ENCODE measurements around the gene OR2G2.

The OR2G2 gene

DNA sequence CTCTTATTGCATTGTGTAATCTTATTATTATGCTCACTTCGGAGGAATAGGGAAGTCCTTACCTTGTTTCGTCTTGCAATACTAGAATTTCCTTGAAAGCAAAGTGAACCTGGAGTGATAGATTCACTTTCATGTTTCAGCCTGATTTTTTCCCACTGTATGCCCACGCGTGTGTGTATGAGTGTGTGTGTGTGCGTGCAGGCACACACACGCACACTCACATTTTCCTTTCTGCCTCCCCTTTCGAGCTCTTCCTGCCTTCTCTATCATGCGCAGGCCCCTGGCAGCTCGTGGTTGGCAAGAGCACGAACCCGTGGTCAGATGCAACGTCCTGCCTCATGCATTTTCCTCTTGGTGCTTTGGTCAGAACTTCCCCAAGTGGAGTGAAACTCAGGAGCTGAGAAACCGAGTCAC is 39.4 kb upstream of the OR2G2 start, which contains the start of gene GCSAML:
Gene GCSAML, plus strand, starts transcription at position 366 of the 414 bp plus-strand sequence. CDS start 58 bp downstream, outside the sequence.
- POLR2A ChIA-PET = no interaction called here
- no peak for DNase-seq (ENCODE audit: low read depth, low spot score)
- TF ChIP-seq, protein P1, sequence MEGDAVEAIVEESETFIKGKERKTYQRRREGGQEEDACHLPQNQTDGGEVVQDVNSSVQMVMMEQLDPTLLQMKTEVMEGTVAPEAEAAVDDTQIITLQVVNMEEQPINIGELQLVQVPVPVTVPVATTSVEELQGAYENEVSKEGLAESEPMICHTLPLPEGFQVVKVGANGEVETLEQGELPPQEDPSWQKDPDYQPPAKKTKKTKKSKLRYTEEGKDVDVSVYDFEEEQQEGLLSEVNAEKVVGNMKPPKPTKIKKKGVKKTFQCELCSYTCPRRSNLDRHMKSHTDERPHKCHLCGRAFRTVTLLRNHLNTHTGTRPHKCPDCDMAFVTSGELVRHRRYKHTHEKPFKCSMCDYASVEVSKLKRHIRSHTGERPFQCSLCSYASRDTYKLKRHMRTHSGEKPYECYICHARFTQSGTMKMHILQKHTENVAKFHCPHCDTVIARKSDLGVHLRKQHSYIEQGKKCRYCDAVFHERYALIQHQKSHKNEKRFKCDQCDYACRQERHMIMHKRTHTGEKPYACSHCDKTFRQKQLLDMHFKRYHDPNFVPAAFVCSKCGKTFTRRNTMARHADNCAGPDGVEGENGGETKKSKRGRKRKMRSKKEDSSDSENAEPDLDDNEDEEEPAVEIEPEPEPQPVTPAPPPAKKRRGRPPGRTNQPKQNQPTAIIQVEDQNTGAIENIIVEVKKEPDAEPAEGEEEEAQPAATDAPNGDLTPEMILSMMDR (IDR thresholded peaks at IDR 0.05; ENCODE audit: insufficient read depth, low read length, missing control alignments) = no peak
- CTCF ChIA-PET = no interaction called here
- H3K4me3 ChIP-seq (ENCODE audit: low read depth, low read length) = no peak within 1 kb of the TSS

DNA sequence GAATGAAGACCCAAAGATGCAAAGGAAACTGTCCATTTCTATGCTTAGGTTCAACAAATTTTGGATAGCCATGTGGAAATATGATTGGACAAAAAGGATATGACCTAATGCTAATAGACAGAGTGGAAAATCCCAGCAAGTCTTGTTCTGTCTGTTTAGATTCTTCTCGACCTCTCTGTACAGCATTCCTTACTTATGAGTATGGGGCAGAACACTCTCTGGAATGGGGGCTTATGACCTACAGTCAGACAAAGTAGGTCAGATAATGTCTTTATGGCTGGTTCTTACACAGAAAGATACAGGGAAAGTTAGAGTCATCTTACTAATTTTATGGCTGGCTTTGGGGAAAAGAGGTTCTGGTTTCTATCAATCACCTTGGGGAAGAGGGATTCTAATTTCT is 36.4 kb upstream of the OR2G2 start:
- TF ChIP-seq, protein P1 (IDR thresholded peaks at IDR 0.05; ENCODE audit: insufficient read depth, low read length, missing control alignments) = no peak
- H3K4me3 ChIP-seq (ENCODE audit: low read depth, low read length) = no peak overlapping the region
- DNase-seq (ENCODE audit: low read depth, low spot score) = peak; percentile 16
- CTCF ChIA-PET = no interaction called here
- POLR2A ChIA-PET = no interaction called here

DNA sequence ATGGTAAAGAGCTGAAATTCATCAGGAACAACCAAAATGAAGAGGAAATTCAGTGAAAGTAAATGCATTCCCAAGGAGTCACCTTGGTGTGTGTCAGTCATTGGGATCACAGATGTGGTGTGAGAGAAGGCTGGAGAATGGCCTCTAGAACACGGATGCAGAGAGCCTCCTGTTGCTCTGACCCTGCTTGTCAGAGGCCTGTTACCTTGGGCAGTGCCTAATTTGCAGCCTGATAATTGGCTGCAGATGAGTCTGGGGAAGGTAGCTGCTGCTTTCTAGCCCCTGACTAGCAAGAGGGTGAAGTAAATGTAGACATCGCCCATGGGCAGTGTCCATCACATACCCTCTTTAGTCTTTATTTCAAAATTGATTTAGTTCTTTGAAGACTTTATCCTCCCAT is 35.9 kb upstream of the OR2G2 start:
- CTCF ChIA-PET = no interaction called here

DNA sequence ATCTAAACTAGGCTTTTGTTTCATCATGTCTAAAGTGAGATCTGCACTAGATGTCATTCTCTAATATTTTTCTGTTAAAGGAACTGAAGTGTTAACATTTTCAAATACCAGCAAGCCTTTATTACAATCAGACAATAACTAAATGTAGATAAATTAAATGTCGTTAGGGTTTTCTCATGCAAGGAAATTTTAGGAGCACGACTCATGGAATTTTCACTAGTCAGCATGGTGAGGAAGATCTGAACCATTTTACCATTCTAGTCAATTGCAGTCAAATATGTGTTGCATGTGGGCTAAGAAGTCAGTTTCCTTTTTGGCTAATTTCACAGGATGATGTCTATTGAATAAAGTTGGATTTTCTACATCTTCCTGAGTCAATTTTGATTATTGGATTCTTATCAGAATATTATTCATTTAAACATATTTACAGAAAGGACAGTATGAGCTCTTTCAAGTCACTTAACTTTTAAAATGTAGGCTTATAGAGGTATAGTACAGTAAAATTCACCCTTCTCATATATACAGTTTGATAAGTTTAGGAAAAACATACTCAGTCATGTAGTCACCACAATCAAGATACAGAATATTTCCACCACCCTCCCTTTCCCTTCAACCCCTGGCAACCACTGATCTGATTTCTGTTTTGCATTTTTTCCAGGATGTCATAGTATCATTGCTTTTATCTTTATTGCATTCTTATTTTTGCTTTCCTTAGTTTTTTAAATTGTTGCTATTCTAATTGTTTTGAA is 30.1 kb upstream of the OR2G2 start:
- H3K4me3 ChIP-seq (ENCODE audit: low read depth, low read length) = no peak overlapping the region
- no peak for DNase-seq (ENCODE audit: low read depth, low spot score)
- TF ChIP-seq, protein P1 (IDR thresholded peaks at IDR 0.05; ENCODE audit: insufficient read depth, low read length, missing control alignments) = no peak
- ChIA-PET POLR2A (no interaction called here), CTCF (no interaction called here)

More for the DNA sequence above, 35.9 kb upstream of the OR2G2 start:
- POLR2A ChIA-PET = no interaction called here
- H3K4me3 ChIP-seq (ENCODE audit: low read depth, low read length) = no peak overlapping the region
- TF ChIP-seq, protein P1 (IDR thresholded peaks at IDR 0.05; ENCODE audit: insufficient read depth, low read length, missing control alignments) = no peak
- DNase-seq (ENCODE audit: low read depth, low spot score) = no peak

DNA sequence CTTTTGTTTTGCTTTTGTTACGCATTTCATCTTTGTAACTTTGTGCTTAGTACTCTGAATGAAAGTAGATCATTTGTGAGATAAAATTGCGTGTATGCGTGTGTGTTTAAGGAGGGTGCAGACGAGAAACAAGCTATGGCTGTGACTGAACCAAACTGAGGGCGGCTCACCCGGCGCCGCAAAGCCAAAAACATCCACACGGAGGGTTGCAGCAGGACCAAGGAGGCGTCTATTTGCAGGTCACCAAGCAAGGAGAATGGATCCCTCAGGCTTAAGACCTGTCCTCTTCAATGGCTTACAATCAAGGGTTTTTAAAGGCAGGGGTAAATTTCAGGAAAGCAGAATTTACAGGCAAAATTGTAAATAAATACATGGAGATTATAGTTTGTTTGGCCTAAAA is 26.4 kb upstream of the OR2G2 start:
- TF ChIP-seq, protein P1 (IDR thresholded peaks at IDR 0.05; ENCODE audit: insufficient read depth, low read length, missing control alignments) = no peak
- ChIA-PET CTCF (no interaction called here), POLR2A (no interaction called here)
- DNase-seq (ENCODE audit: low read depth, low spot score) = no peak
- no peak overlapping the region for H3K4me3 ChIP-seq (ENCODE audit: low read depth, low read length)

DNA sequence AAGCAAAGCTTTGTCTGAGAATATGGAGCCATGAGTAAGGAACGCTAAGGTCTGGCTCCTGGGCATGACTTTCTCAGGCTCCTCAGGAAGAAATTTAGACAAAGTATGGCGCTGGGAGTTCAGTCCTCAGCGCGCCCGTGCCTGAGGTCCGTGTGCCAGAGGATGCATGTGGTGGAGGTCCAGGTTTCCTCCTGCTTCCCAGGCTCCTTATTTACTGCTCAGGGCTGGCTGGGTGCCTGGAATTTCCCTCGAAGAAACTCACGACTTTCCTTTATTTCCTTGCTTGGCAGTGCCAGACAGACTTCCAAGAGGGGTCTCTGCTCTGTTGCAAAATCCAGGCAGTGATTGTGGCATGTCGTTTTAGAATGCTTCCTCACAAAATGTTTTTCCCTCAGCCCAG is 26.0 kb upstream of the OR2G2 start:
- ChIA-PET CTCF (no interaction called here), POLR2A (no interaction called here)
- DNase-seq (ENCODE audit: low read depth, low spot score) = no peak
- TF ChIP-seq, protein P1 (IDR thresholded peaks at IDR 0.05; ENCODE audit: insufficient read depth, low read length, missing control alignments) = no peak
- H3K4me3 ChIP-seq (ENCODE audit: low read depth, low read length) = no peak overlapping the region
